Spleen (tissue), 11 donors: ENCODE results near the gene WDFY2. TPM values are rescaled to one million over a fixed set of nuclear protein-coding genes. Genes with fewer than 3 reads are reported as not detected.
A peak's percentile ranks its signal among the peaks of the same experiment; 100 is the strongest.
"Not testable (repeated sequence)": the region's sequence is repeated elsewhere in the genome, so short reads cannot be mapped to it uniquely, and the experiment has no call there.

Source experiments
- DNase-seq: peaks from one replicate; pipeline ENCODE4 v3.0.0-alpha.2; 2020
- H3K27ac ChIP-seq, 8 donors: fragments of 200-600 bp; sonication (generic) in 7 of 8; 1 replicate in 4 of 8; 2 replicates in 4 of 8; pipeline versions ENCODE4 v1.5.0 to v1.8.0; 2016 to 2021; ENCODE audit warnings: inconsistent platforms in 4 of 8, mild to moderate bottlenecking in 4 of 8, moderate library complexity in 1 of 8
- H3K27me3 ChIP-seq, 7 donors: fragments of 200-600 bp; sonication (generic) in 6 of 7; replicated peaks in 1 of 7; 1 replicate in 4 of 7; 2 replicates in 3 of 7; pipeline versions ENCODE4 v1.5.0 to v1.8.0; 2016 to 2021; ENCODE audit warnings: inconsistent platforms in 3 of 7, mild to moderate bottlenecking in 1 of 7
- H3K36me3 ChIP-seq, 6 donors: fragments of 200-600 bp; sonication (generic) in 5 of 6; 1 replicate in 4 of 6; 2 replicates in 2 of 6; pipeline versions ENCODE4 v1.5.0 to v1.8.0; 2016 to 2021; ENCODE audit warnings: inconsistent platforms in 2 of 6
- H3K4me1 ChIP-seq, 6 donors: fragments of 200-600 bp; sonication (generic) in 5 of 6; 1 replicate in 3 of 6; 2 replicates in 3 of 6; pipeline versions ENCODE4 v1.5.0 to v1.8.0; 2016 to 2021; ENCODE audit warnings: inconsistent platforms in 3 of 6
- H3K4me3 ChIP-seq, 8 donors: fragments of 200-600 bp; sonication (generic) in 7 of 8; 1 replicate in 4 of 8; 2 replicates in 4 of 8; pipeline versions ENCODE4 v1.5.0 to v1.8.0; 2016 to 2021; ENCODE audit warnings: inconsistent platforms in 4 of 8, mild to moderate bottlenecking in 4 of 8, moderate library complexity in 2 of 8
- H3K9me3 ChIP-seq, 8 donors: fragments of 200-600 bp; sonication (generic) in 7 of 8; 1 replicate in 4 of 8; 2 replicates in 4 of 8; pipeline versions ENCODE4 v1.5.0 to v1.8.0; 2016 to 2021; ENCODE audit warnings: inconsistent platforms in 4 of 8
- POLR2A ChIP-seq, 3 donors: fragments of 450-650 bp; IDR thresholded peaks; one replicate each; pipeline ENCODE4 v1.5.1; 2017; ENCODE audit warnings: antibody characterized with exemption in 3 of 3, mild to moderate bottlenecking in 1 of 3
- POLR2AphosphoS5 ChIP-seq, 3 donors: sonication (generic); formaldehyde crosslinking; IDR thresholded peaks; one replicate each; pipeline ENCODE4 v1.5.1; 2017; ENCODE audit warnings: antibody characterized with exemption in 3 of 3
- WGBS, 5 donors: extraction: QIAGEN DNeasy Blood & Tissue Kit in 3 of 5; methylation state at CpG; one replicate each; pipeline versions ENCODE4 v1.1.5 to v1.1.7; 2013 to 2018; 5-methylcytosine and 5-hydroxymethylcytosine counted together
- intact Hi-C: fragments of 100-400 bp; cut with DNase I; formaldehyde crosslinking; loops from one replicate; pipeline ENCODE4 v1.15.0; 2023; ENCODE audit warnings: low total_unique reads
- polyA plus RNA-seq, 3 donors: library from polyadenylated mRNA; stranded (reverse); fragments of 200-250 nt; gene quantifications; one replicate each; pipeline ENCODE4 v1.2.1, GENCODE V29; 2013
- total RNA-seq, 7 donors: library from RNA; depleted of rRNA in 3 of 7; stranded (reverse); fragments of >200 nt in 3 of 7; fragmentation: NEBNext Ultra II Directional in 4 of 7; extraction: Animal tissue kit (Norgen Biotek cat#: 25700) in 4 of 7; gene quantifications; one replicate each; pipeline versions ENCODE4 v1.1.0 to v1.2.1, GENCODE V29; 2016 to 2021
- TF ChIP-seq, protein P1 (sequence below), 11 experiments: fragments of 200-600 bp in 7 of 11; fragments of 450-650 bp in 4 of 11; sonication (generic) in 4 of 11; IDR thresholded peaks in 8 of 11; conservative IDR thresholded peaks in 3 of 11; 1 replicate in 7 of 11; 2 replicates in 4 of 11; pipeline versions ENCODE4 v1.4.0 to v1.8.0; 2016 to 2021; ENCODE audit warnings: antibody characterized with exemption in 11 of 11, inconsistent platforms in 4 of 11, mild to moderate bottlenecking in 1 of 11
- donor health status: healthy with polysubstance abuse.
- donor health status: DM: no; HTN: no; CAD: no; lungs with moderate emphysema.
- donor health status: DM: no; HTN: no; CAD: no.
- donor health status: Bipolar disorder and iron deficiency.
- donor health status: healthy.
- donor health status: DM: no; HTN: no; CAD: no.
- donor health status: DM: yes; HTN: yes; CAD: no.

The WDFY2 gene
- total and polyA plus RNA-seq, 10 donors = 3.0 to 32.2 (median 24.9) TPM

DNA sequence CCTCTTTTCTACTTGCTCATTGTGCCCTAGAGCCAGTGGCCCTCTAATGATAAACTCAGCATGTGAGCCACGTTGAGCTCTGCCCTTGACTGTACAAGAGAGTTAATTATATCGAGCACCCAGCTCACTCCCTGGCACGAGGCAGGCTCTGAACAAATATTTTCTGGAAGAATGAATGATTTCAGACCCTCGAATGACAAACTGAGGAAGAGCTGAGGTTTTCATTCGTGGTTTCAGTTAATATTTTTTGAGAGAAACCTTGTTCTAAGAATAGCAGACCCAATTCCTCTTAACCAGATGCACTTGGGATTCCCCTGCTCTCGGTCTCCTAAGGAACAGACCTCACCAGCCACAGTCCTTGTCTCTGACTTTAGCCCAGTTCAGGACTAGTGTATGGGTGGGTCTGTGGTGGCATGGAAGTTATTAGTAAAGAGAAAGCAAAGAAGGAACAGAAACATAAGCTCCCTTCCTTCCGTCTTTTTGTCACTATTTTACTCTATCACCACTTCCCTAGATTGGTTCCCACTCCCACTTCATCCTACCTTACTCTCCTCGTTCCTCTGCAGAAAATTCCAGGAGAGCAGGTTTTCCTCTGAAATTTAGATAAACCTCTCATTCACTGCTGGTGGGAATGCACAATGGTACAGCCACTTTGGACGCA, 22.1 kb upstream of the WDFY2 start:
- DNase-seq = no peak
- no peaks in the 10 kb centered on the region for H3K36me3 ChIP-seq
- no peak overlapping the region for H3K4me3 ChIP-seq
- WGBS, 5 donors = 36 to 56% (median 46%) methylated on average over 9 of the region's 9 CpGs
- H3K27ac ChIP-seq = peak overlapping the region in 1 of 8 donors; percentile 17
- H3K27me3 ChIP-seq = no peaks in the 10 kb centered on the region
- TF ChIP-seq POLR2AphosphoS5 (IDR thresholded peaks at IDR 0.05) (no peak), POLR2A (IDR thresholded peaks at IDR 0.05) (no peak)
- TF ChIP-seq, protein P1, sequence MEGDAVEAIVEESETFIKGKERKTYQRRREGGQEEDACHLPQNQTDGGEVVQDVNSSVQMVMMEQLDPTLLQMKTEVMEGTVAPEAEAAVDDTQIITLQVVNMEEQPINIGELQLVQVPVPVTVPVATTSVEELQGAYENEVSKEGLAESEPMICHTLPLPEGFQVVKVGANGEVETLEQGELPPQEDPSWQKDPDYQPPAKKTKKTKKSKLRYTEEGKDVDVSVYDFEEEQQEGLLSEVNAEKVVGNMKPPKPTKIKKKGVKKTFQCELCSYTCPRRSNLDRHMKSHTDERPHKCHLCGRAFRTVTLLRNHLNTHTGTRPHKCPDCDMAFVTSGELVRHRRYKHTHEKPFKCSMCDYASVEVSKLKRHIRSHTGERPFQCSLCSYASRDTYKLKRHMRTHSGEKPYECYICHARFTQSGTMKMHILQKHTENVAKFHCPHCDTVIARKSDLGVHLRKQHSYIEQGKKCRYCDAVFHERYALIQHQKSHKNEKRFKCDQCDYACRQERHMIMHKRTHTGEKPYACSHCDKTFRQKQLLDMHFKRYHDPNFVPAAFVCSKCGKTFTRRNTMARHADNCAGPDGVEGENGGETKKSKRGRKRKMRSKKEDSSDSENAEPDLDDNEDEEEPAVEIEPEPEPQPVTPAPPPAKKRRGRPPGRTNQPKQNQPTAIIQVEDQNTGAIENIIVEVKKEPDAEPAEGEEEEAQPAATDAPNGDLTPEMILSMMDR (IDR thresholded peaks at IDR 0.05 in 8 of 11, conservative IDR thresholded peaks at IDR 0.05 in 3 of 11) = no peak
- H3K4me1 ChIP-seq = peaks cover 0 to 36% (median 11%) of the 10 kb centered on the region in 6 donors
- intact Hi-C loops = no loop called here
- H3K9me3 ChIP-seq = peaks cover 0 to 4% (median 1%) of the 10 kb centered on the region in 8 donors

DNA sequence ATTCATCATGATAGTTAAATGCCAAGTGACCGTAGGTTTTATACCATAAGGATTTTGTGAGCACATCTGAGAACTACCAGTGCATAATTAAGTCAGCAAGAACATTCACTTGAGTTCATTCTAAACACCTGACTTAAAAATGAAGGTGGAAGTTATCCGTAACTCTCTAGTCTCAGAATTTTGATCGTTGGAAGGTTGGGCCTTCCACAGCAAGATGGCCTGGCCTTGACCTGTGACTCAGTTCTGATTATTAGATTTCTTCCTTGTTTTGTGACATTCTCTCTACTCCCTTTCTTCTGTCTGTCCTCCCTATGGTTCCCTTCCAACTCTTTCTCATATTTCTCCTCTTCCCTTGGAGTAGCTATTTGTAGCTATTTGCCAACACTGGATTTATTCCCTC, 20.0 kb upstream of the WDFY2 start:
- peaks cover 0 to 30% (median 11%) of the 10 kb centered on the region in 6 donors for H3K4me1 ChIP-seq
- intact Hi-C loops = no loop called here
- no peaks in the 10 kb centered on the region for H3K27me3 ChIP-seq
- H3K36me3 ChIP-seq = no peaks in the 10 kb centered on the region
- TF ChIP-seq, protein P1 (IDR thresholded peaks at IDR 0.05 in 8 of 11, conservative IDR thresholded peaks at IDR 0.05 in 3 of 11) = no peak
- no peak for TF ChIP-seq POLR2AphosphoS5 (IDR thresholded peaks at IDR 0.05)
- TF ChIP-seq POLR2A (IDR thresholded peaks at IDR 0.05) = no peak
- DNase-seq = no peak
- H3K9me3 ChIP-seq = peaks cover 0 to 12% (median 4%) of the 10 kb centered on the region in 8 donors
- no peak overlapping the region for H3K4me3 ChIP-seq
- 75 to 88% (median 83%) methylated on average over 3 of the region's 3 CpGs for WGBS, 5 donors
- no peak overlapping the region for H3K27ac ChIP-seq

DNA sequence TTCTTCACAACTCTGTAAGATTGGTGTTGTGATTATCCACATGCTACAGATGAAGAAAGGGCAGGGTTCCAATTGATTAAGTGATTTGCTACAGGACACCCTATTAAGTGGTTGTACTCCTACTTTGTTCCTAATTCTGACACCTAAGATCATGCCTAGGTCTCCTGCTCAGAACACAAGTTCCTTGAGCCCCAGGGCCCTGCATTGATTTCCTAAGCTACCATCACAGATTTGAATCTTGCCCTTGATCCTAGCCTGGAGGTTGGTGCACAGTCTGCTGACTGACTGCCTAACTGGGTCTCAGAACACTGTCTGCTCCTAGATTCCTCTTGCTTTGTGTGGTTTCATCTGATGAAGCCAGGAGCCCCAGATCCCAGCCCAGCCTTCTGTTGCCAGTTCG, 19.6 kb upstream of the WDFY2 start:
- 89 to 100% (median 95%) methylated on average over 1 of the region's 1 CpG; no CpG with 5 or more reads in 1 of the 5 donors for WGBS, 5 donors
- Histone ChIP-seq H3K27me3 (no peaks in the 10 kb centered on the region), H3K4me1 (peaks cover 0 to 30% (median 11%) of the 10 kb centered on the region in 6 donors), H3K36me3 (no peaks in the 10 kb centered on the region), H3K4me3 (no peak overlapping the region), H3K27ac (no peak overlapping the region), H3K9me3 (peaks cover 0 to 12% (median 4%) of the 10 kb centered on the region in 8 donors)
- no peak for DNase-seq
- no peak for TF ChIP-seq POLR2A (IDR thresholded peaks at IDR 0.05)
- TF ChIP-seq, protein P1 (IDR thresholded peaks at IDR 0.05 in 8 of 11, conservative IDR thresholded peaks at IDR 0.05 in 3 of 11) = no peak
- TF ChIP-seq POLR2AphosphoS5 (IDR thresholded peaks at IDR 0.05) = no peak
- intact Hi-C loops = no loop called here

DNA sequence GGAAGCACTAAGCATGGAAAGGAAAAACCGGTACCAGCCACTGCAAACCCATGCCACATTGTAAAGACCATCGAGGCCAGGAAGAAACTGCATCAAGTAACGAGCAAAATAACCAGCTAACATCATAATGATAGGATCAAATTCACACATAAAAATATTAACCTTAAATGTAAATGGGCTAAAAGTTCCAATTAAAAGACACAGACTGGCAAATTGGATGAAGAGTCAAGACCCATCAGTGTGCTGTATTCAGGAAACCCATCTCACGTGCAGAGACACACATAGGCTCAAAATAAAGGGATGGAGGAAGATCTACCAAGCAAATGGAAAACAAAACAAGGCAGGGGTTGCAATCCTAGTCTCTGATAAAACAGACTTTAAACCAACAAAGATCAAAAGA, 15.3 kb upstream of the WDFY2 start:
- H3K27ac ChIP-seq, intact Hi-C loops, H3K27me3 ChIP-seq, DNase-seq, H3K4me1 ChIP-seq, H3K36me3 ChIP-seq, H3K4me3 ChIP-seq: not testable (repeated sequence)
- 85 to 95% (median 87%) methylated on average over 3 to 4 of the region's 4 CpGs for WGBS, 5 donors
- H3K9me3 ChIP-seq = peaks cover 0 to 15% (median 8%) of the 10 kb centered on the region in 8 donors
